Measurements from ENCODE around the gene ELAVL1. TPM values are rescaled to one million over a fixed set of nuclear protein-coding genes. Genes with fewer than 3 reads are reported as not detected.

The ELAVL1 gene
- total and polyA plus RNA-seq, 3 donors from 2014 or later: 75.7 to 128 (median 84.8) TPM

GRCh38 chr19:7994928-7995809 is 10.3 kb downstream of the ELAVL1 start:
- Histone ChIP-seq H3K36me3 (ENCODE audit: low read depth, missing control alignments) (no peaks in the 10 kb centered on the region), H3K27ac (no peak overlapping the region), H3K9me3 (no peaks in the 10 kb centered on the region), H3K4me3 (no peak overlapping the region), H3K4me1 (peaks cover under 1% of the 10 kb centered on the region), H3K27me3 (no peaks in the 10 kb centered on the region)
- TF ChIP-seq POLR2A (IDR thresholded peaks at IDR 0.05): no peak
- TF ChIP-seq CTCF (IDR thresholded peaks at IDR 0.05): no peak
- 78 to 83% methylated on average over 9 of the region's 9 CpGs for WGBS, 2 donors
- intact Hi-C loops (cut with DNase I; ENCODE audit: low total_unique reads): no loop called here
- no peak for DNase-seq

- WGBS, 2 donors: 73% methylated on average over 6 of the region's 6 CpGs
- TF ChIP-seq POLR2A (IDR thresholded peaks at IDR 0.05) (no peak), CTCF (IDR thresholded peaks at IDR 0.05) (no peak)
- no peaks in the 10 kb centered on the region for H3K4me1 ChIP-seq
- H3K36me3 ChIP-seq (ENCODE audit: low read depth, missing control alignments): no peaks in the 10 kb centered on the region
- intact Hi-C loops (cut with DNase I; ENCODE audit: low total_unique reads): no loop called here
- no peaks in the 10 kb centered on the region for H3K27me3 ChIP-seq
- no peak overlapping the region for H3K4me3 ChIP-seq
- no peaks in the 10 kb centered on the region for H3K9me3 ChIP-seq
- no peak for DNase-seq
- no peak overlapping the region for H3K27ac ChIP-seq
These were observed 11.3 kb downstream of the ELAVL1 start for GRCh38 chr19:7994114-7994513.

DNA sequence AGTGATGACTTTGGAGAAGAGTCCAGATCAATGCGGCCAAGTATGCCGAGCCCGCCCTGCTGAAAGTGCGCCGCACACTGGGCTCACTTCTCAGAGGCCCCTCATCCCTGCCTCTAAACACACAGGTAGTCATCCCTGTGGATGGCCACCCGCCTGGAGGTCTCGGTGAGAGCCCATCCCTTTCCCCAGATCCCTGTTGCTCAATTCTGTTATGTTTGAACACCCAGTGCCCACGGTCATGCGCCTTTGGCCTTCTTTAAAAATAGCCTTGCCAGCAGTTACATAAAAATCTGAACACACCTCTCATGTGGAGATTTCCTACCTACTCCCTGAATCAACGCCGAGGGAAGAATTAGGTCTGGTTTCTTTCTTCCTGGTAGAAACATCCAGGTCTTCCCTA is 11.9 kb downstream of the ELAVL1 start:
- TF ChIP-seq POLR2A (IDR thresholded peaks at IDR 0.05) (no peak), CTCF (IDR thresholded peaks at IDR 0.05) (no peak)
- Histone ChIP-seq H3K27ac (no peak overlapping the region), H3K9me3 (no peaks in the 10 kb centered on the region), H3K4me3 (no peak overlapping the region), H3K27me3 (no peaks in the 10 kb centered on the region), H3K4me1 (no peaks in the 10 kb centered on the region), H3K36me3 (ENCODE audit: low read depth, missing control alignments) (no peaks in the 10 kb centered on the region)
- intact Hi-C loops (cut with DNase I; ENCODE audit: low total_unique reads): no loop called here
- DNase-seq: no peak
- 72 to 84% methylated on average over 11 of the region's 11 CpGs for WGBS, 2 donors

- WGBS, 2 donors: 87 to 89% methylated on average over 10 of the region's 10 CpGs
- Histone ChIP-seq H3K4me1 (peaks cover under 1% of the 10 kb centered on the region), H3K4me3 (no peak overlapping the region), H3K27ac (no peak overlapping the region), H3K27me3 (no peaks in the 10 kb centered on the region), H3K9me3 (no peaks in the 10 kb centered on the region), H3K36me3 (ENCODE audit: low read depth, missing control alignments) (no peaks in the 10 kb centered on the region)
- intact Hi-C loops (cut with DNase I; ENCODE audit: low total_unique reads): no loop called here
- DNase-seq: no peak
- TF ChIP-seq CTCF (IDR thresholded peaks at IDR 0.05) (no peak), POLR2A (IDR thresholded peaks at IDR 0.05) (no peak)
These were observed 12.9 kb downstream of the ELAVL1 start for GRCh38 chr19:7992575-7992974.

Data from testis (tissue), 3 donors.